ENCODE measurements around the gene ITPRIPL1. TPM values are rescaled to one million over a fixed set of nuclear protein-coding genes. Genes with fewer than 3 reads are reported as not detected.
A peak's percentile ranks its signal among the peaks of the same experiment; 100 is the strongest.

ITPRIPL1 gene
- total RNA-seq, 5 donors from 2014 or later (not counting 1 experiment from before 2014, with no cell fraction given), result 3.9 to 13.7 (median 12.7) TPM

GRCh38 chr2:96341641-96342040, 16.5 kb downstream of the ITPRIPL1 start:
- Mint-ChIP-seq H3K27ac (peak overlapping the region; percentile 85 to 93), H3K4me1 (peaks cover 7 to 64% (median 50%) of the 10 kb centered on the region in 3 donors), H3K27me3 (no peaks in the 10 kb centered on the region), H3K9me3 (no peaks in the 10 kb centered on the region), H3K36me3 (no peaks in the 10 kb centered on the region), H3K4me3 (peak overlapping the region; percentile 12 to 71 (median 46))
- WGBS (ENCODE audit: insufficient coverage), result 84% methylated on average over 11 of the region's 14 CpGs
- Histone ChIP-seq H3K9me3 (no peaks in the 10 kb centered on the region), H3K36me3 (ENCODE audit: control insufficient read depth in 2 of 2, extremely low read depth in 1 of 2, insufficient read depth in 1 of 2, low read length in 1 of 2) (no peaks in the 10 kb centered on the region), H3K4me3 (ENCODE audit: control insufficient read depth in 1 of 2, extremely low read depth in 1 of 2, low read length in 1 of 2) (no peak overlapping the region), H3K27me3 (replicated peaks in 1 of 2; ENCODE audit: control insufficient read depth in 2 of 2, extremely low read depth in 1 of 2, insufficient read depth in 2 of 2, low read length in 1 of 2) (no peaks in the 10 kb centered on the region), H3K4me1 (ENCODE audit: control insufficient read depth in 1 of 2, extremely low read depth in 1 of 2, insufficient read depth in 2 of 2, low read length in 2 of 2) (peaks cover 0 to 34% of the 10 kb centered on the region in 2 experiments), H3K27ac (ENCODE audit: low read length) (peak overlapping the region; percentile 85)
- ATAC-seq (replicated peaks in 1 of 4) (peak in 1 of 4 experiments; percentile 8), DNase-seq (no peak)
- ChIA-PET CTCF (interaction anchor here (0.6 to 1.0 kb wide), 2 partner anchors 20 to 545 kb away, joined by 5 to 6 read pairs; no protein-coding TSS in a partner anchor), POLR2A (interaction anchor here in 1 of 2 donors (0.5 to 0.6 kb wide), 2 partner anchors 8 to 17 kb away, joined by 3 read pairs; partner anchors contain the start of gene ITPRIPL1)

GRCh38 chr2:96342085-96342484, 17.0 kb downstream of the ITPRIPL1 start:
- peak overlapping the region; percentile 85 for H3K27ac ChIP-seq (ENCODE audit: low read length)
- no peaks in the 10 kb centered on the region for H3K27me3 Mint-ChIP-seq
- ATAC-seq (replicated peaks in 1 of 4) (peak; percentile 75 to 79 (median 76)), DNase-seq (peak in 26 of 35 experiments; percentile 20 to 70 (median 42))
- H3K9me3 Mint-ChIP-seq, result no peaks in the 10 kb centered on the region
- H3K4me3 ChIP-seq (ENCODE audit: control insufficient read depth in 1 of 2, extremely low read depth in 1 of 2, low read length in 1 of 2), result no peak overlapping the region
- H3K9me3 ChIP-seq, result no peaks in the 10 kb centered on the region
- H3K4me1 Mint-ChIP-seq, result peaks cover 7 to 61% (median 50%) of the 10 kb centered on the region in 3 donors
- H3K27ac Mint-ChIP-seq, result peak overlapping the region; percentile 85 to 93
- ChIA-PET CTCF (interaction anchor here (0.6 to 1.0 kb wide), 2 partner anchors 20 to 544 kb away, joined by 5 to 6 read pairs; no protein-coding TSS in a partner anchor), POLR2A (interaction anchor here in 1 of 2 donors (0.7 kb wide), 1 partner anchor 17 kb away, joined by 3 read pairs; the partner anchor contains the start of gene ITPRIPL1)
- H3K27me3 ChIP-seq (replicated peaks in 1 of 2; ENCODE audit: control insufficient read depth in 2 of 2, extremely low read depth in 1 of 2, insufficient read depth in 2 of 2, low read length in 1 of 2), result no peaks in the 10 kb centered on the region
- H3K36me3 ChIP-seq (ENCODE audit: control insufficient read depth in 2 of 2, extremely low read depth in 1 of 2, insufficient read depth in 1 of 2, low read length in 1 of 2), result no peaks in the 10 kb centered on the region
- H3K4me1 ChIP-seq (ENCODE audit: control insufficient read depth in 1 of 2, extremely low read depth in 1 of 2, insufficient read depth in 2 of 2, low read length in 2 of 2), result peaks cover 0 to 34% of the 10 kb centered on the region in 2 experiments
- peak overlapping the region; percentile 12 to 71 (median 46) for H3K4me3 Mint-ChIP-seq
- WGBS (ENCODE audit: insufficient coverage), result 43% methylated on average over 4 of the region's 6 CpGs
- peaks cover 2% of the 10 kb centered on the region for H3K36me3 Mint-ChIP-seq

GRCh38 chr2:96344011-96344410, 18.9 kb downstream of the ITPRIPL1 start:
- no peaks in the 10 kb centered on the region for H3K36me3 ChIP-seq (ENCODE audit: control insufficient read depth in 2 of 2, extremely low read depth in 1 of 2, insufficient read depth in 1 of 2, low read length in 1 of 2)
- H3K36me3 Mint-ChIP-seq, result peaks cover 2% of the 10 kb centered on the region
- H3K27me3 Mint-ChIP-seq, result no peaks in the 10 kb centered on the region
- DNase-seq (peak in 30 of 35 experiments; percentile 20 to 75 (median 48)), ATAC-seq (replicated peaks in 1 of 4) (peak; percentile 84 to 92 (median 88))
- POLR2A ChIA-PET, result interaction anchor here in 1 of 2 donors (0.5 kb wide), 1 partner anchor 57 kb away, joined by 4 read pairs; no protein-coding TSS in a partner anchor
- H3K27me3 ChIP-seq (replicated peaks in 1 of 2; ENCODE audit: control insufficient read depth in 2 of 2, extremely low read depth in 1 of 2, insufficient read depth in 2 of 2, low read length in 1 of 2), result no peaks in the 10 kb centered on the region
- no peak overlapping the region for H3K4me3 ChIP-seq (ENCODE audit: control insufficient read depth in 1 of 2, extremely low read depth in 1 of 2, low read length in 1 of 2)
- H3K27ac ChIP-seq (ENCODE audit: low read length), result peak overlapping the region; percentile 85
- peak overlapping the region in 1 of 3 donors; percentile 24 for H3K4me3 Mint-ChIP-seq
- no peaks in the 10 kb centered on the region for H3K9me3 ChIP-seq
- peaks cover 7 to 57% (median 50%) of the 10 kb centered on the region in 3 donors for H3K4me1 Mint-ChIP-seq
- peak overlapping the region; percentile 85 to 93 for H3K27ac Mint-ChIP-seq
- H3K4me1 ChIP-seq (ENCODE audit: control insufficient read depth in 1 of 2, extremely low read depth in 1 of 2, insufficient read depth in 2 of 2, low read length in 2 of 2), result peaks cover 0 to 34% of the 10 kb centered on the region in 2 experiments
- no peaks in the 10 kb centered on the region for H3K9me3 Mint-ChIP-seq
- WGBS (ENCODE audit: insufficient coverage), result 50% methylated on average over 1 of the region's 5 CpGs
- CTCF ChIA-PET, result interaction anchor here (0.6 to 2.8 kb wide), 8 partner anchors 12 to 475 kb away, joined by 3 to 10 read pairs (median 3); no protein-coding TSS in a partner anchor

GRCh38 chr2:96345438-96345837, 20.3 kb downstream of the ITPRIPL1 start:
- no peak overlapping the region for H3K4me3 Mint-ChIP-seq
- H3K27ac Mint-ChIP-seq, result peak overlapping the region; percentile 81 to 85

GRCh38 chr2:96345868-96346462, 20.8 kb downstream of the ITPRIPL1 start:
- ATAC-seq (replicated peaks in 1 of 4) (no peak), DNase-seq (no peak)
- Mint-ChIP-seq H3K4me3 (no peak overlapping the region), H3K27ac (peak overlapping the region; percentile 81 to 85), H3K36me3 (peaks cover 2% of the 10 kb centered on the region), H3K4me1 (peaks cover 7 to 50% (median 47%) of the 10 kb centered on the region in 3 donors), H3K27me3 (no peaks in the 10 kb centered on the region), H3K9me3 (no peaks in the 10 kb centered on the region)
- Histone ChIP-seq H3K9me3 (no peaks in the 10 kb centered on the region), H3K36me3 (ENCODE audit: control insufficient read depth in 2 of 2, extremely low read depth in 1 of 2, insufficient read depth in 1 of 2, low read length in 1 of 2) (no peaks in the 10 kb centered on the region), H3K4me1 (ENCODE audit: control insufficient read depth in 1 of 2, extremely low read depth in 1 of 2, insufficient read depth in 2 of 2, low read length in 2 of 2) (peaks cover 0 to 34% of the 10 kb centered on the region in 2 experiments), H3K27me3 (replicated peaks in 1 of 2; ENCODE audit: control insufficient read depth in 2 of 2, extremely low read depth in 1 of 2, insufficient read depth in 2 of 2, low read length in 1 of 2) (no peaks in the 10 kb centered on the region), H3K4me3 (ENCODE audit: control insufficient read depth in 1 of 2, extremely low read depth in 1 of 2, low read length in 1 of 2) (no peak overlapping the region), H3K27ac (ENCODE audit: low read length) (no peak overlapping the region)
- ChIA-PET CTCF (interaction anchor here in 1 of 2 donors (0.7 to 2.8 kb wide), 2 partner anchors 26 to 41 kb away, joined by 3 to 10 read pairs; no protein-coding TSS in a partner anchor), POLR2A (interaction anchor here in 1 of 2 donors (0.5 kb wide), 1 partner anchor 73 kb away, joined by 12 read pairs; no protein-coding TSS in a partner anchor)
- 99% methylated on average over 6 of the region's 6 CpGs for WGBS (ENCODE audit: insufficient coverage)

More at GRCh38 chr2:96345438-96345837, 20.3 kb downstream of the ITPRIPL1 start:
- DNase-seq (peak in 4 of 35 experiments; percentile 13 to 53 (median 16)), ATAC-seq (replicated peaks in 1 of 4) (peak in 2 of 4 experiments; percentile 25 to 32)
- H3K4me3 ChIP-seq (ENCODE audit: control insufficient read depth in 1 of 2, extremely low read depth in 1 of 2, low read length in 1 of 2), result no peak overlapping the region
- Mint-ChIP-seq H3K9me3 (no peaks in the 10 kb centered on the region), H3K27me3 (no peaks in the 10 kb centered on the region), H3K36me3 (peaks cover 2% of the 10 kb centered on the region), H3K4me1 (peaks cover 7 to 53% (median 50%) of the 10 kb centered on the region in 3 donors)
- H3K27me3 ChIP-seq (replicated peaks in 1 of 2; ENCODE audit: control insufficient read depth in 2 of 2, extremely low read depth in 1 of 2, insufficient read depth in 2 of 2, low read length in 1 of 2), result no peaks in the 10 kb centered on the region
- POLR2A ChIA-PET, result no interaction called here
- no peaks in the 10 kb centered on the region for H3K9me3 ChIP-seq
- peak overlapping the region; percentile 85 for H3K27ac ChIP-seq (ENCODE audit: low read length)
- 83% methylated on average over 1 of the region's 4 CpGs for WGBS (ENCODE audit: insufficient coverage)
- CTCF ChIA-PET, result interaction anchor here in 1 of 2 donors (0.7 to 2.8 kb wide), 3 partner anchors 14 to 41 kb away, joined by 3 to 10 read pairs (median 4); no protein-coding TSS in a partner anchor
- H3K36me3 ChIP-seq (ENCODE audit: control insufficient read depth in 2 of 2, extremely low read depth in 1 of 2, insufficient read depth in 1 of 2, low read length in 1 of 2), result no peaks in the 10 kb centered on the region
- peaks cover 0 to 34% of the 10 kb centered on the region in 2 experiments for H3K4me1 ChIP-seq (ENCODE audit: control insufficient read depth in 1 of 2, extremely low read depth in 1 of 2, insufficient read depth in 2 of 2, low read length in 2 of 2)

- Histone ChIP-seq H3K9me3 (no peaks in the 10 kb centered on the region), H3K27me3 (replicated peaks in 1 of 2; ENCODE audit: control insufficient read depth in 2 of 2, extremely low read depth in 1 of 2, insufficient read depth in 2 of 2, low read length in 1 of 2) (no peaks in the 10 kb centered on the region), H3K27ac (ENCODE audit: low read length) (no peak overlapping the region), H3K4me1 (ENCODE audit: control insufficient read depth in 1 of 2, extremely low read depth in 1 of 2, insufficient read depth in 2 of 2, low read length in 2 of 2) (peaks cover 0 to 24% of the 10 kb centered on the region in 2 experiments), H3K4me3 (ENCODE audit: control insufficient read depth in 1 of 2, extremely low read depth in 1 of 2, low read length in 1 of 2) (no peak overlapping the region), H3K36me3 (ENCODE audit: control insufficient read depth in 2 of 2, extremely low read depth in 1 of 2, insufficient read depth in 1 of 2, low read length in 1 of 2) (no peaks in the 10 kb centered on the region)
- CTCF ChIA-PET, result interaction anchor here in 1 of 2 donors (0.8 kb wide), 1 partner anchor 25 kb away, joined by 3 read pairs; no protein-coding TSS in a partner anchor
- Mint-ChIP-seq H3K27ac (no peak overlapping the region), H3K4me1 (peaks cover 7 to 36% (median 33%) of the 10 kb centered on the region in 3 donors), H3K27me3 (no peaks in the 10 kb centered on the region), H3K4me3 (no peak overlapping the region), H3K36me3 (peaks cover 2% of the 10 kb centered on the region), H3K9me3 (no peaks in the 10 kb centered on the region)
- ATAC-seq (replicated peaks in 1 of 4), result no peak
- POLR2A ChIA-PET, result no interaction called here
- WGBS (ENCODE audit: insufficient coverage), result 100% methylated on average over 1 of the region's 1 CpG
- DNase-seq, result no peak
These were observed 22.3 kb downstream of the ITPRIPL1 start for GRCh38 chr2:96347395-96347794.

Data from T-cell (primary cell).